8988T (cell line): ENCODE results near the gene TEX44.
"Not testable (repeated sequence)": the region's sequence is repeated elsewhere in the genome, so short reads cannot be mapped to it uniquely, and the experiment has no call there.

Source experiments
- DNase-seq: peaks from one replicate; pipeline ENCODE4 v3.0.0; 2011

TEX44 gene

GRCh38 chr2:231573096-231573495, 19.6 kb upstream of the TEX44 start:
- DNase-seq = no peak

GRCh38 chr2:231573698-231574421, 18.8 kb upstream of the TEX44 start:
- no peak for DNase-seq

- DNase-seq = no peak
Observed at GRCh38 chr2:231575612-231576256, 16.9 kb upstream of the TEX44 start.

- DNase-seq = no peak
Observed at GRCh38 chr2:231576465-231576864, 16.2 kb upstream of the TEX44 start.

GRCh38 chr2:231578655-231579054, 14.0 kb upstream of the TEX44 start:
- not testable (repeated sequence) for DNase-seq

- no peak for DNase-seq
Observed at GRCh38 chr2:231579560-231579959, 13.1 kb upstream of the TEX44 start.

GRCh38 chr2:231581328-231581727, 11.3 kb upstream of the TEX44 start:
- DNase-seq = no peak

- no peak for DNase-seq
Observed at GRCh38 chr2:231583982-231584381, 8.7 kb upstream of the TEX44 start.

- not testable (repeated sequence) for DNase-seq
Observed at GRCh38 chr2:231587744-231588143, 4.9 kb upstream of the TEX44 start.

- DNase-seq = no peak
Observed at GRCh38 chr2:231589656-231590055, 3.0 kb upstream of the TEX44 start.

GRCh38 chr2:231590614-231591013, 2.0 kb upstream of the TEX44 start:
- no peak for DNase-seq

GRCh38 chr2:231593666-231594065, 1.0 kb downstream of the TEX44 start:
- DNase-seq = no peak

- DNase-seq = no peak
Observed at GRCh38 chr2:231597014-231597611, 4.4 kb downstream of the TEX44 start.

- no peak for DNase-seq
Observed at GRCh38 chr2:231597627-231598026, 5.0 kb downstream of the TEX44 start.

GRCh38 chr2:231600619-231601355, 8.1 kb downstream of the TEX44 start:
- no peak for DNase-seq

- DNase-seq = peak; percentile 90
Observed at GRCh38 chr2:231601356-231602229, 8.9 kb downstream of the TEX44 start.

GRCh38 chr2:231602859-231603467, 10.3 kb downstream of the TEX44 start:
- DNase-seq = no peak

- DNase-seq = peak; percentile 71
Observed at GRCh38 chr2:231604101-231604684, 11.5 kb downstream of the TEX44 start.

GRCh38 chr2:231604685-231605606, 12.3 kb downstream of the TEX44 start:
- DNase-seq = peak; percentile 97

- no peak for DNase-seq
Observed at GRCh38 chr2:231605607-231606091, 13.0 kb downstream of the TEX44 start.
